Heart left ventricle (tissue), 13 donors: ENCODE measurements around the gene CCDC188.

Experiments
- POLR2A ChIP-seq, 2 donors: fragments of 450-650 bp; IDR thresholded peaks; one replicate each; pipeline ENCODE4 v1.6.1; 2017; ENCODE audit warnings: antibody characterized with exemption in 2 of 2, mild to moderate bottlenecking in 2 of 2, moderate library complexity in 2 of 2
- TF ChIP-seq, protein P1 (sequence below), 12 donors: fragments of 200-600 bp; sonication (generic) in 4 of 12; IDR thresholded peaks; one replicate each; pipeline versions ENCODE4 v1.5.0 to v1.8.0; 2018 to 2022; ENCODE audit warnings: antibody characterized with exemption in 12 of 12, mild to moderate bottlenecking in 5 of 12
- donor health status: ischemic (EF 13 %, LVEDD 7.1; RV severe dilation, severe dysfunction).
- donor health status: DM: no; HTN: yes; CAD: no.
- donor health status: DM: no; HTN: no; CAD: no.
- donor health status: ischemic (EF 25% LVEDD 6.9; RV normal size, moderate dysfunction).
- donor health status: ischemic (EF 25% LVEDD 5.7; RV mildly dilated, moderate dysfunction).
- donor health status: ischemic (EF 35%, LVEDD 5.7; RV mildly dilated, moderate dysfunction).
- donor health status: nonischemic (EF 11% LVEDD 7.7; RV severe dilation, severe dysfunction).
- donor health status: DM: yes; HTN: yes; CAD: no.
- donor health status: PGD.
- donor health status: ischemic (EF 29% LVEDD 5.4; RV normal size, mild dysfunction).
- donor health status: nonischemic (EF 23%, LVEDD 6.1; RV moderate dilation, normal function).

- TF ChIP-seq, protein P1, sequence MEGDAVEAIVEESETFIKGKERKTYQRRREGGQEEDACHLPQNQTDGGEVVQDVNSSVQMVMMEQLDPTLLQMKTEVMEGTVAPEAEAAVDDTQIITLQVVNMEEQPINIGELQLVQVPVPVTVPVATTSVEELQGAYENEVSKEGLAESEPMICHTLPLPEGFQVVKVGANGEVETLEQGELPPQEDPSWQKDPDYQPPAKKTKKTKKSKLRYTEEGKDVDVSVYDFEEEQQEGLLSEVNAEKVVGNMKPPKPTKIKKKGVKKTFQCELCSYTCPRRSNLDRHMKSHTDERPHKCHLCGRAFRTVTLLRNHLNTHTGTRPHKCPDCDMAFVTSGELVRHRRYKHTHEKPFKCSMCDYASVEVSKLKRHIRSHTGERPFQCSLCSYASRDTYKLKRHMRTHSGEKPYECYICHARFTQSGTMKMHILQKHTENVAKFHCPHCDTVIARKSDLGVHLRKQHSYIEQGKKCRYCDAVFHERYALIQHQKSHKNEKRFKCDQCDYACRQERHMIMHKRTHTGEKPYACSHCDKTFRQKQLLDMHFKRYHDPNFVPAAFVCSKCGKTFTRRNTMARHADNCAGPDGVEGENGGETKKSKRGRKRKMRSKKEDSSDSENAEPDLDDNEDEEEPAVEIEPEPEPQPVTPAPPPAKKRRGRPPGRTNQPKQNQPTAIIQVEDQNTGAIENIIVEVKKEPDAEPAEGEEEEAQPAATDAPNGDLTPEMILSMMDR (IDR thresholded peaks at IDR 0.05) = no peak
- no peak for TF ChIP-seq POLR2A (IDR thresholded peaks at IDR 0.05)
Observed at GRCh38 chr22:20153945-20154344, 3.1 kb upstream of the CCDC188 start.
